ENCODE measurements around the gene CXCL8. TPM values are rescaled to one million over a fixed set of nuclear protein-coding genes. Genes with fewer than 3 reads are reported as not detected.
A peak's percentile ranks its signal among the peaks of the same experiment; 100 is the strongest.

The CXCL8 gene
- total and polyA plus RNA-seq, 2 experiments from 2014 or later, result not detected

DNA sequence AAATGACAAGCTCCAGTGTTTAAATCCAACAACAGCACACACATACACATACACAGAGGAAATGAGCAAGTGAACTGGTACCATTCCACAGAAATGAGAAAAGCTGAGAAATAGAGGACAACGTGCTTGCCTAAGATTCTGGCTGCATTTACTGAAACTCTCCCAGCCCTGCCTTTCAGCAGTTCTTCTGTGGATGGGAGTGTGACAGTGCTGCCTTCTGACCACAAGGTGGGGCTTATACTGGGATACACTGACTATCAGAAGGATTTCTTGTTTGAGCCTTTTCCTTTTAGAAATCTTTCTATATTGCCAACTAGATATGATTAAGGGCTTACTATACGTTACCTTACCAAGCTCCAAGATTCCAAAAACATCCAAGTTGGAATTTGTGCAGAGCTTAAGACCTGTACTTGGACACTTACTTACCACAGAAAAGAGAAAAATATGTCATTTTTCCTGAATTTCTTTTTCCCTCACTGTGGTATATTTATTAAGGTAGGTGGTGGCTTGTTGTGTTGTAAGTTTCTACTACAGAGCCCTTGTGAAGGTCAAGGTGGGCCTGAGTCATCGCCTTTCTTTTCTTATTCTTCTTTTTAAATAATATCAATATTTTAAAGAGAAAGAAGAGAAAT, 10.7 kb upstream of the CXCL8 start:
- Histone ChIP-seq H3K4me1 (ENCODE audit: low read depth) (no peaks in the 10 kb centered on the region), H3K27ac (no peak overlapping the region), H3K36me3 (no peaks in the 10 kb centered on the region), H3K4me3 (no peak overlapping the region), H3K27me3 (no peaks in the 10 kb centered on the region), H3K9me3 (ENCODE audit: low read depth) (no peaks in the 10 kb centered on the region)
- DNase-seq (ENCODE audit: low read depth in 1 of 2, low spot score in 1 of 2), result peak; percentile 66 to 94
- TF ChIP-seq, protein P1, sequence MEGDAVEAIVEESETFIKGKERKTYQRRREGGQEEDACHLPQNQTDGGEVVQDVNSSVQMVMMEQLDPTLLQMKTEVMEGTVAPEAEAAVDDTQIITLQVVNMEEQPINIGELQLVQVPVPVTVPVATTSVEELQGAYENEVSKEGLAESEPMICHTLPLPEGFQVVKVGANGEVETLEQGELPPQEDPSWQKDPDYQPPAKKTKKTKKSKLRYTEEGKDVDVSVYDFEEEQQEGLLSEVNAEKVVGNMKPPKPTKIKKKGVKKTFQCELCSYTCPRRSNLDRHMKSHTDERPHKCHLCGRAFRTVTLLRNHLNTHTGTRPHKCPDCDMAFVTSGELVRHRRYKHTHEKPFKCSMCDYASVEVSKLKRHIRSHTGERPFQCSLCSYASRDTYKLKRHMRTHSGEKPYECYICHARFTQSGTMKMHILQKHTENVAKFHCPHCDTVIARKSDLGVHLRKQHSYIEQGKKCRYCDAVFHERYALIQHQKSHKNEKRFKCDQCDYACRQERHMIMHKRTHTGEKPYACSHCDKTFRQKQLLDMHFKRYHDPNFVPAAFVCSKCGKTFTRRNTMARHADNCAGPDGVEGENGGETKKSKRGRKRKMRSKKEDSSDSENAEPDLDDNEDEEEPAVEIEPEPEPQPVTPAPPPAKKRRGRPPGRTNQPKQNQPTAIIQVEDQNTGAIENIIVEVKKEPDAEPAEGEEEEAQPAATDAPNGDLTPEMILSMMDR (IDR thresholded peaks at IDR 0.05; ENCODE audit: low read depth, low read length), result peak; percentile 92

DNA sequence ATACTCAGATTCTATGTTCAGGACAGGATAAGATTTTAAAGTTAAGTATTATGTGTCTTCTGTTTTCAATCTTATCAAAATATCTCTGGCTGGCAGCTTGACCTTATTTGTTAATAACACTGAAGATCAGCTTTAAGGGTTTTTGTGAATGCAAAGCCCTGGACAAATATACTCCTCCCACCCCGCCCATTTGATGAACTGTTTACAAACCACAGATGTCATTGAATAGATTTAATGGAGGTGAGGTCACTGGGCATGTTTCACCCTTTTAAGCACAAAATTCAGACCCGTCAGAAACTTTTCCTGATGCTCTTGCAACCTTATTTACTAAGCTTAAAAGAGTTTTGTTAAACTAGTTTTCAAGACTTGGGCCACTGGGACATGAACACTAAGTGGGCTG, 10.1 kb upstream of the CXCL8 start:
- Histone ChIP-seq H3K4me3 (no peak overlapping the region), H3K4me1 (ENCODE audit: low read depth) (no peaks in the 10 kb centered on the region), H3K27ac (no peak overlapping the region), H3K27me3 (no peaks in the 10 kb centered on the region), H3K9me3 (ENCODE audit: low read depth) (no peaks in the 10 kb centered on the region), H3K36me3 (no peaks in the 10 kb centered on the region)
- TF ChIP-seq, protein P1 (IDR thresholded peaks at IDR 0.05; ENCODE audit: low read depth, low read length), result no peak
- no peak for DNase-seq (ENCODE audit: low read depth in 1 of 2, low spot score in 1 of 2)

DNA sequence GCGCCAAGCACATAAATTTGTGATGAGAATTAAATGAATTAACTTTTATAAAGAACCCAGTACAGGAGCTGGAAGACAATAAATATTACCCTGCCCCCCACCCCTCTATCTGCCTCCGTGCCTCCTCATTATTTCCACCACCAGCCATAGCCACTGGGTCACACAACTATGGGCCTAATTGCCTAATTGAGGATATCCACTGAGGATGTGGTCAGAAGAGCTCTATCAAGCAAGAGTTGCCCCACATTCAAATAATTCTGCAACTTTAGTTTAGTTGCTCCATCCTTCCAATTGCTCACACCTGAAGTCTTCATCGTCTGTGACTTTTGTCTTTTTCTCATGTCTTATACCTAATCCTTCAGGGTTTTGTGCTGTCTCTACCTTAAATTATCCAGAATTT, 9.5 kb upstream of the CXCL8 start:
- Histone ChIP-seq H3K4me3 (no peak overlapping the region), H3K27me3 (no peaks in the 10 kb centered on the region), H3K4me1 (ENCODE audit: low read depth) (no peaks in the 10 kb centered on the region), H3K27ac (no peak overlapping the region), H3K9me3 (ENCODE audit: low read depth) (no peaks in the 10 kb centered on the region), H3K36me3 (no peaks in the 10 kb centered on the region)
- no peak for DNase-seq (ENCODE audit: low read depth in 1 of 2, low spot score in 1 of 2)
- TF ChIP-seq, protein P1 (IDR thresholded peaks at IDR 0.05; ENCODE audit: low read depth, low read length), result no peak

DNA sequence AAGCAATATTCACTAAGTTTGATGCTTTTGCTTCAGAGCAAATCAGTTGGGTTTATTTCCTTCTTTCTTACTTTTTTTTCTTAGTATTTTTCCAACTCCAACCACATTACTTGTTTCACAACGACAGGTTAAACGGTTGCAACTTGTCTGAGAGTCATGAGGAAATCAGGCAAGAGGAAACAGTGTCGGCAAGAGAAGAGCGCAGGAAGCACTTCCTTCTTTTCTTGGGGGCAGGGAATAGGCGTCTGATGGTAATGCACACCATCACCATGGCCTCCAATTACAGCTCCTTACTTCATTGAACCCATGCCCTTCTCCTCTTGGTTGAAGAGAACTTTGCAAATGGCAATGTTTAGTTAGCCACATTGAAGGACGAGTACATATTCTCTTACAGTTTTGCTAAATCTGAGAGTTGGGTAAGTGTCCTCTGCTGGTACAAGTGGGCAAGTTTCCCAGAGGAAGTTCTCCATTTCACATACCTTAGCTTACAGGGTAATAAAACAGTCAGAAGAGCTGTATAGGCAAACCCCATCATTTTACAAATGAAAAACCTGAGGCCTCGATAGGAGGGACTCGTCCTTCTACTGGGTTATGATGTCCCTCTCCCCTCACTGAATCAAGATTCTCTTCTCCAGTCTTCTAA, 8.3 kb upstream of the CXCL8 start:
- no peak overlapping the region for H3K4me3 ChIP-seq
- no peaks in the 10 kb centered on the region for H3K9me3 ChIP-seq (ENCODE audit: low read depth)
- H3K27me3 ChIP-seq, result no peaks in the 10 kb centered on the region
- H3K4me1 ChIP-seq (ENCODE audit: low read depth), result no peaks in the 10 kb centered on the region
- no peaks in the 10 kb centered on the region for H3K36me3 ChIP-seq
- no peak overlapping the region for H3K27ac ChIP-seq
- TF ChIP-seq, protein P1 (IDR thresholded peaks at IDR 0.05; ENCODE audit: low read depth, low read length), result no peak
- no peak for DNase-seq (ENCODE audit: low read depth in 1 of 2, low spot score in 1 of 2)

DNA sequence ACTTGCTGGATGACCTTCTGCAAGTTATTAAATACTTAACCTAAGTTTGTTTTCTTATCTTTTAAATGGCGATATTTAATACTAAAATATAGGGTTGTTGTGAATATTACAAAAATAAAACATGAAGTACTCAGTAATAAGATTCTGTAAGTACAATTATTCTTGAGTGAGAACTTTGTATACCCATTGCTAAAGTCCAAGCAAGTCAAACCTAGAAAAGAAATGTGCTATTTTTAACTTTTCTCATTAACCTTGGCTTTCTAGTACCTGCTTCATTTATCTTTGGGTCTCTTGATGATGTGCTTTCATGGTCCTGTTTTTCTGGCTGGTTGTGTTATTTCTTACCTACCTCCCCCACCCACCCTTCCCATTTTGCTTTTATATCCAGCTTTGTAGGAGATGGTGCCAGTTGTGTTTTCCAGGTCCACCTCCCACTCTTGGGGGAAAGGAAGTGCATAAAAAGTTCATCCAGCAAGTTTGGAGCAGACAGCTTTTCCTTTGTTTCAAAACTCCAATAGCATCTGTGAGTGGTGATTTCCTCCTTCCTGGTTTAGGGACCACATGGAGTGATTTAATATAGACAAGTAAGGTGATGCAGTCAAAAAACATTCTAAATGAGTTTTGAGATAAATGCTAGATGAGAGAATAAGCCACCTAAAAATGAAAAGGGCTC, 7.5 kb upstream of the CXCL8 start:
- TF ChIP-seq, protein P1 (IDR thresholded peaks at IDR 0.05; ENCODE audit: low read depth, low read length), result no peak
- Histone ChIP-seq H3K36me3 (no peaks in the 10 kb centered on the region), H3K27me3 (no peaks in the 10 kb centered on the region), H3K4me3 (no peak overlapping the region), H3K27ac (no peak overlapping the region), H3K4me1 (ENCODE audit: low read depth) (no peaks in the 10 kb centered on the region), H3K9me3 (ENCODE audit: low read depth) (no peaks in the 10 kb centered on the region)
- peak in 1 of 2 donors; percentile 53 for DNase-seq (ENCODE audit: low read depth in 1 of 2, low spot score in 1 of 2)

All from cardiac muscle cell (in vitro differentiated cells and primary cell).